HG03442 (cell line): ENCODE results near the gene PIK3C2G.
"Not testable (repeated sequence)": the region's sequence is repeated elsewhere in the genome, so short reads cannot be mapped to it uniquely, and the experiment has no call there.

Experiments used
- ATAC-seq: cut with Tn5 transposase; IDR thresholded peaks from one replicate; pipeline ENCODE4 v1.9.1; 2021; ENCODE audit warnings: mild to moderate bottlenecking, moderate library complexity; ENCODE audit not compliant: unreplicated experiment

The PIK3C2G gene, protein sequence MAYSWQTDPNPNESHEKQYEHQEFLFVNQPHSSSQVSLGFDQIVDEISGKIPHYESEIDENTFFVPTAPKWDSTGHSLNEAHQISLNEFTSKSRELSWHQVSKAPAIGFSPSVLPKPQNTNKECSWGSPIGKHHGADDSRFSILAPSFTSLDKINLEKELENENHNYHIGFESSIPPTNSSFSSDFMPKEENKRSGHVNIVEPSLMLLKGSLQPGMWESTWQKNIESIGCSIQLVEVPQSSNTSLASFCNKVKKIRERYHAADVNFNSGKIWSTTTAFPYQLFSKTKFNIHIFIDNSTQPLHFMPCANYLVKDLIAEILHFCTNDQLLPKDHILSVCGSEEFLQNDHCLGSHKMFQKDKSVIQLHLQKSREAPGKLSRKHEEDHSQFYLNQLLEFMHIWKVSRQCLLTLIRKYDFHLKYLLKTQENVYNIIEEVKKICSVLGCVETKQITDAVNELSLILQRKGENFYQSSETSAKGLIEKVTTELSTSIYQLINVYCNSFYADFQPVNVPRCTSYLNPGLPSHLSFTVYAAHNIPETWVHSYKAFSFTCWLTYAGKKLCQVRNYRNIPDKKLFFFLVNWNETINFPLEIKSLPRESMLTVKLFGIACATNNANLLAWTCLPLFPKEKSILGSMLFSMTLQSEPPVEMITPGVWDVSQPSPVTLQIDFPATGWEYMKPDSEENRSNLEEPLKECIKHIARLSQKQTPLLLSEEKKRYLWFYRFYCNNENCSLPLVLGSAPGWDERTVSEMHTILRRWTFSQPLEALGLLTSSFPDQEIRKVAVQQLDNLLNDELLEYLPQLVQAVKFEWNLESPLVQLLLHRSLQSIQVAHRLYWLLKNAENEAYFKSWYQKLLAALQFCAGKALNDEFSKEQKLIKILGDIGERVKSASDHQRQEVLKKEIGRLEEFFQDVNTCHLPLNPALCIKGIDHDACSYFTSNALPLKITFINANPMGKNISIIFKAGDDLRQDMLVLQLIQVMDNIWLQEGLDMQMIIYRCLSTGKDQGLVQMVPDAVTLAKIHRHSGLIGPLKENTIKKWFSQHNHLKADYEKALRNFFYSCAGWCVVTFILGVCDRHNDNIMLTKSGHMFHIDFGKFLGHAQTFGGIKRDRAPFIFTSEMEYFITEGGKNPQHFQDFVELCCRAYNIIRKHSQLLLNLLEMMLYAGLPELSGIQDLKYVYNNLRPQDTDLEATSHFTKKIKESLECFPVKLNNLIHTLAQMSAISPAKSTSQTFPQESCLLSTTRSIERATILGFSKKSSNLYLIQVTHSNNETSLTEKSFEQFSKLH (N-terminal part only)

DNA sequence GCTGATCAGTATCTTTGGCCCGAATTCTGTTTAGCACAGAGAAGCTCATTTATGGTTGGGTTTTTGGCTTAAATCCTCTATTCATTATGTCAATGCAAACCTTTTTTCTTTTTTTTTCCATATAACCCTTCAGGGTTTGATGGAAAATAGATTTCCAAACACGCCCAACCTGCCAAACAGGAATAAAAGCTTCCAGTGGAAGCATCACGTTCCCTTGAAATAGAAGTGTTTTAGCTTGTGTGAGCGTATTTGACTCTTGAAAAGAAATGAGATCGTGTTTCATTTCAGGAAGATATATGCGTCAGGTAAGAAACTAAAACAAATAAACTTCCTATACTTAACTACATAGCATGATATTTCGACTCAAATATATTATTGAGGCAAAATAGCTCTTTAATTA is at the start of gene PIK3C2G:
TSS of gene PIK3C2G (plus strand) at position 246 of the 400 bp plus-strand sequence. CDS start 20,564 bp downstream, outside the sequence.
- no peak for ATAC-seq

DNA sequence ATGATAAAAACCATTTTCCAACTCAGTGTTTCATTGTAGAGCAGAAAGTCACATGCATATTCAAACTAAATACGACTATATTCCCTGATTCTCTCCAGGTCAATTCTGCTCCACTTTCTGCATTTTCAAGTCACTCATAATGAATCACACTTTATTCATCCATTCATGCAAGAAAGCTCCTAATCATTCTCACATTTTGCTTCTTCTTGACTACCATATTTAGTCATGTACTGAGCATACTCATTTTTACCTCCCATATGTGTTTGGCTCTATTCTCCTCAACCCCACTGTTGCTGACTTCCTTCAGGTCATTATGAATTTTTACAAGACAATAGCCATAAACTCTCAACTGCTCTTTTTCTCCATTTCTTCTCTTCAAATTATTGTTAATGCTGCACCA is 43.4 kb upstream of the PIK3C2G start:
- ATAC-seq: no peak

DNA sequence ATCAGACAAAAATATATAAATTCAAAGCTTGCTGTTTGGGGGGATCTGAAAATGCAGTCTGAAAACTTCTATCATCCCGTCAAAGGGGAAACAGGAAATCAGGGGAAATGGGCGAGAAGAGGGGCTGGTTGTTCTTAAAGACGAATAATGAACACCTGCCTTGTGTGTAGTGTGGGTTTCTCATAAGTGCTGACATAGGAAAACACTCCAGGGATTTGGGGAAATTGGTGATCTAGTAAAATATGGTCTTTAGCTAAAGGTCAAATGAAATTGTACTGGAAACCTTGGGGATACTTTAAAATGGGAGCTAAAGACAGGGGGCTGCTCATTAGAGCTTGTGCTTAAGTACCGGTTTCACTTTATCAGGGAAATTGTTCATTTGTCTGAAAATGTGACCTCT is 39.6 kb upstream of the PIK3C2G start:
- ATAC-seq: no peak

DNA sequence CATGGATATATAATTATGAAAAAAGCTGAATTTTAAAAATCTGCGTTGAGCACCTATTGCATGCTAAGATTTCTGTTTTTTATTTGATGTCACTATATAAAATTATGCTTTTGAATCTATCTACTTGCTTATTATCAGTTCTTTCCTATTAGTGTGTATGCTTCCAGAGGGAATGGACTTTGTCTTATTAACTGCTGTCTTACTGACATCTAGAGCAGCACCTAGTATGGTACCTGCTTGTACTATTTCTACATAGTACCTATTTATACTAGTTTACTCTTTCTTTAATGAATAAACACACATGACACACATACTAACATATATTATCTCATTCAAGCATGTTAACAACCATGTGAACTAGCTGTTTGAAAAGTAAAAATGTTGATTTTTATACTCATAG is 38.6 kb upstream of the PIK3C2G start:
- no peak for ATAC-seq

DNA sequence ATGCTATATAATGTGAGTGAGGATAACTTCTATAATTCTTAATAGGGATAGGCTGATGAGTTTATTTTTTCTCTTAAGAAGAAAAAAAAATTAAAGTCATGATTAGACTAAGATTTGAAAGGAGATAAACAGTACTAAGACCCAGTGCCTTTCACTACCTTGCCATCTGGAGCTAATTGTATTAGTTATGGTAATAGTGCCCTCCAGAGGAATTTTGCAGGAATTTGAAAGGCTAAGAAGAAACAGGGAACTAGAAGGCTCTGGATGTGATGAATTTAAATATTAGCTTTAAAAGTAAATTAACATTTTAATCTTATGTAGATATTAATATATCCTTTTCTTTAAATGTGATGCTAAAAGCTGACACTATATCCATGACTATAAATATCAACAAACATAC is 36.6 kb upstream of the PIK3C2G start:
- ATAC-seq: no peak

DNA sequence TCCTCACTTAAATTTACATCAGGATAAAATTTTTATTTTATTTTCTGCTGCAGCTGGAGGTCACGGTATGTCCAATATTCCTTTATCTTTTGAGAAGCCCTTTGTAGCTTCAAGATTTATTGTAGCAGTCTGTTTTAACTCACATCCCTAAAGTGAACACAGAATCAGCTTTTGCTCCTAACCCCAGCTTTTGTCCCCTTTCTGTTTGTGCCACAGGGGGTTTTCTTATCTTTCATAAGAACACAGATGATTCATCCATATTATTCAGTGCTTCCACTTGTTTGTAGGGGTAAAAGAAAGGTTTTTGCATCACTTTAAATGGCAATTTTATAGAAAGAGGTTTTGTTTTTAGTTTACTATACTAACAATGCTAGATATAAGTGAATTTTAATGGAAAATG is 21.8 kb upstream of the PIK3C2G start:
- ATAC-seq: no peak

DNA sequence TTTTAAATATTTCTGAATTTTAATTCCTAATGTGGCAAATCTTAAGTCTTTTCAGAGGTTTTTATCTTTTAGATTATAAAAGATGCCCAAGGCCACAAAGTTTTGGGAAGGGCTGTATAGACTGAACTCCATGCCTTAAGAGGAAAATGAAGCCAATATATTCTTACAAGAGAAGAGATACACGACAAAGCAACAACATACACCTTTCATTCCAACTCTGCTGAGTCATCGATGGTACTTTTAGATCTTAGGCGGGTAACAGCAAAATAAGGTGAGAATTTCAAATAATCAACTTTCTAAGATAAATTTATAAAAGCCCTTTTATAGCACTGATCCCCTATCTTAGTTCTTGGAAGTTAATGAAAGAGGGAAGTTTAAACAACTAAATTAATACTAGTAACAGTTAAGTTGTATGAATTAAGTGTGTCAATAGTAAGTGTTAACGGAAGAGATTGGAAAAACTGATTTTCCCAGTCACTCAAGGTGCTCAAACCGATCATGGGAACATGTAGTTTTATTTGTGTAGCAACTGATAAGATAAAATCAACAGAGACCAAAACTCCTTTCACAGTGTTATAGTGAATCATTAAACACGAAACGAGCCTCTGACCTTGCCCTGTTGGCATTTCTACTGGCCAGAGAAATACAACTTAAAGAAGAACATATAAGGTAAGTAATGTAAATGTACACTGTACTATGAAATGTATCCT is 18.8 kb upstream of the PIK3C2G start:
- ATAC-seq: no peak

DNA sequence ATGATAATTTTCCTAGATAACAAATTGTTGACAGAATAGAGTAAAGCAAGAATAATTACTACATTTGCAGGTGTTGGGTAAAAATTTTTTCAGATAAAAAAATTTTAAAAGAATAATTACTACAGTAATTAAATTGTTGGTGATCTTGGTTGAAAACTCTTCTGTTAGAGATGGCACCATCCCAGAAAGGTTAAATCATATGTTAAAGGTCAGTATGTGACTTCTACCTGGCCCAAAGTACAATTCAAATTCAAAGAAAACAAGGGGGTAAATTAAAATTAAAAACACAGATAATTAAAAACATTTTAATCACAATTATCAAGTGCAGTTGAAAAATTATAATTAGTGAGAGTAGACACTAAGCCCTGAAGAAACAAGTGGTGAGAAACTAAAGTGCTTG is 18.1 kb upstream of the PIK3C2G start:
- ATAC-seq: no peak

DNA sequence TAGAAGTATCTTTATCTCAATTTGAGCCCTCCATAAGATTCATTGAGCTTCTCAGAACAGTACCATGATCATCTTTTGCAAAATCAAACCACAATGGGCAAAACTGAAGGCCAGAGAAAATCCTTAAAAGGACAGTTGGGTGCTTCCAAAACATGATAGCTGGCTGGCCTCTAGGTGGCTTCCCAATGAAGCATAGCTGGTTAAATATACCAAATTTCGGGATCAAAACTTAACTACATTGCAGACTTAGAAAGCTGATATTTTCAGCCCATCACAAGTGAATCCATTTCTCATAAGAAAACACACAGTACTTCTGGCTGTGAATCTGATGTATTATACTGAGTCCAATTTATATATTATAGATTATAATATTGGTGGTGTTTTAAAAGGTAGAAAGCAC is 15.3 kb upstream of the PIK3C2G start:
- ATAC-seq: no peak

DNA sequence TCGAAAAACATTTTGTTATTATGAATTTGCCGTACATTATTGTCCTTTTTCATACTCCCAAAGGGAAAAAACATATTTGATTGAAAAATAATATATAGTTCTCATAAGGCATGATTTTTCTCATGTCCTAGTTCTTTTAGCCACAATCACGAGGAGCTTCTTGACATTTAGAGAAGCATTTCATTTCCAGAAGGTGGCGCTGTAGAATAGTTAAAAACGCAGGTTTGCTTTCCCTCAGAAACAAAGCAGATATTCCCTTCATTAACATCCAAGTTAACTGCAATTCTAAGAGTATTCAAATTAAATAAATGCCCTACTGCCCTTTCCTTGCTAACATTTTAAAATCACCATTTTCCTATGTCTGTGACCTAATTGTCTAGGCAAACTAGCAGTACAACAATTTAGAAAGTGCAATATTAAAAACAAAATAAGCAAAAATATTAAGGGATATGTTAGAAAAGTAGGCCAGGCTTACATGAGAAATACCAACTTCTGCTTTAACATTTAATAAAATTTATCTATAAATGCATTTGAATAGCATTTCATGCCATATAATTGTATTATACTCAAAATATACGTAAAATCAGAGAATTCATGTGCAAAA is 10.9 kb upstream of the PIK3C2G start:
- ATAC-seq: peak; percentile 52

DNA sequence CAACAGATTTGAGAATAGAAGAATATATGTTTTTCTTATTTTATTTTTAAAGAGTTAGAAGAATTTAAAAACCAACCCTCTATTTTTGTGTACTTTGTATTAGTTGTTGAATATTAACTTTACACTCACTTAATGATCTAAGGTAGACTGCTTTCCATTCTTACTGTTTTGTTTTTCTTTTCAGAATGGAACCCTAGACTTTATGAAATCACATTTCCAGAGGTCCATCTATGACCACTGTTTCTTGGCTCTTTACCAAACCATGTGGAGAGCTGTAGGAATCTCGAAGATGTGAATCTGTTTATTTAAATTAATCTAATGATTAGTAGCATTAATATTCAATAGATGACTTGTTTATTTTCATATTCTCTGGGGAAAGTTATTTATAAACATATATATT is 7.2 kb upstream of the PIK3C2G start:
- ATAC-seq: no peak

DNA sequence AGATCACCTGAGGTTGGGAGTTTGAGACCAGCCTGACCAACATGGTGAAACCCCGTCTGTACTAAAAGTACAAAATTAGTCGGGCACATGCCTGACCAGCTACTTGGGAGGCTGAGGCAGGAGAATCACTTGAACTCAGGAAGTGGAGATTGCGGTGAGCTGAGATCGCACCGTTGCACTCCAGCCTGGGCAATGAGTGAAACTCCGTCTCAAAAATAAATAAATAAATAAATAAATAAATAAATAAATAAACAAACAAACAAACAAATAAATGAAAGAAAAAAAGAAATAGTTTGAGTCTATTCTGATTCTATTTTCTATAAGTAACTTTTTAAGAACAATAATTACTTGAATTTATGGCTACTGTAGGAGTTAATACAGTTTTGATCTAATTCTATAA is 6.3 kb upstream of the PIK3C2G start:
- not testable (repeated sequence) for ATAC-seq

DNA sequence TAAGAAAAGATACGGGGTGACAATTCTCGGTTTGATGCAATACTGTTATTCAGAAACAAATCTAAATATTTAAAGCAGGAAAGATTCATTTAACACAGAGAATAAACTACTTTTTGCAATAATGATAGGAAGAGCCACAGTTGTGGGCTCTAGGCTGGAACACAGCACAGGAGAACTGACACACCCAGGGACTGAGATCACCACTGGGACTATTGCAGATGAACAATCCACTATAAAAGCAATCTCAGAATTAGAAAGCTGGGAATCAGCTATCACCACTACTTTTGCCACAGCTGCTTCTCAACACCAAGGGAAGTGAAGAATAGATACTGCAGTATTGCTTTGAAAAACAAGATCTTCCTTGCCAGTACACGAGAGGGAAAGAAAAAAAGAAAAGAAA is 4.1 kb upstream of the PIK3C2G start:
- no peak for ATAC-seq

DNA sequence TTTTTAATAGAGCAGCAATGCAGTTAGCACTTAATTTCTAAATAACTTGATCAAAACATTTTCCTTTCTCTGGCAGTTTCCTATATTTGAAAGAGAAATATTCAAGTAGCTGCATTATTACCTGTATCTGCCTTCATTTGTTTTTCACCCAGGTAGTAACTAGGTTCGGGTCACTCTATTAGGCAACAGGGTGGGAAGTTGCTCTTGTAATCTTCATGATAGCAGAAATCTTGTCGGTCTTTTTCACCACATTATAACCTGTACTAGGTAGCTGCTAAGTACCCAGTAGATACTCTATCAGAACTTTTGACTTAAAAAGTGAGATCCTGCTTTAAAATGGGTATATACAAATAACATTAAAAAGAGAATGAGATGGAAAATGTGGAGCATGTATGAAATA is 2.4 kb upstream of the PIK3C2G start:
- ATAC-seq: no peak

DNA sequence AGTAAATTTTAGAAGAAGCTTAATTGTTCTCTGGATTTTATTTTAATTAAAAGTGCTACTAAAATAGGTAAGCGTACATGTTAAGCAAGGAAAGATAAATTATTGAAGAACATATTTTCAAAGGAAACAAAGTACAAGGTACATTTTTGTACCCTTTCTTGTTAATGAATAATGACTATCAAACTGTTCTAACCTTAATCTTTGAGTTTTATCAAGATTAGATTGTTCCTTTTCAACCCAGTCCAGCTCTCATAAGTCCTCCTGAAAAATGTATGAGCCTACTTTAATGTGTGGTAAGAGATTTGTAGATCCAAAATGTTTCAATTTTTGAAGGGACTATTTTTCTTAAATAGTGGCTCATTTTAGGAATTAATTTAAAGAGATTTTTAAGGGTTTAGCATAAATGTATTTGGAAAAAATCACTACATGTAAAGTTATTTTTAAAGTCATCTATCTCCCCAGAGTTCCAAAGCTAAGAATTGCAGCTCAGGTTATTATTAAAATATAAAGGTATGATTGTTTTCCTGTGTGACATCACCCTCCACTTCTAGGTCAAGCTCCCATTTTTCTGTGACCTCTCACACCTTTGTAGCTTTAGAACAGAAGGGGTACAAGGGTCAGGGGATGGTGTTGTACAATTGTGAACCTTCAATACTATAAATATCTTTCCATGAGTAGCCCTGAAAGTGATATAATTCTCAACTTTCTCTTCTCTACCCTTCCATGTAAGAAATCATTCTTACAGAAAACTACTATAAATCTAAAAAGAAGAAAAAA is 1.2 kb upstream of the PIK3C2G start:
- no peak for ATAC-seq

DNA sequence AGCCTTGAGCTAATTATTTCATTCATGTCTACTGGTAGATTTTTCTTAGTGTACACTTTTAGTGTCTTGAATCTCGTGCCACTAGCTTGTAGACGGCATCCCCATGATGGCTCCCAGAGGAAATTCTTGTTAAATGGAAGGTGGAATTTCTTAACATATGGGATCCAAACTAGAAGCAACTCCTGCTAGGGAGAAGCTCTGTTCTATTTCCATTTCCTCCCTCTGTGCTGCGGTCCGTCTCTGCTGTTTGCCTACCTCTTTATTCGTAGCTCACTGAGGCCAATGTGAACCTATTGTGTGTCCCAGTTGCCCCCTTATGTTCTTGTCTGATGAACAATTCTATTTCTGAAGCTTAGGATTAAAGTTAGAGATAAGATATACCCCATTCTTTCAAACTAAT is 588 bp downstream of the PIK3C2G start:
- no peak for ATAC-seq

DNA sequence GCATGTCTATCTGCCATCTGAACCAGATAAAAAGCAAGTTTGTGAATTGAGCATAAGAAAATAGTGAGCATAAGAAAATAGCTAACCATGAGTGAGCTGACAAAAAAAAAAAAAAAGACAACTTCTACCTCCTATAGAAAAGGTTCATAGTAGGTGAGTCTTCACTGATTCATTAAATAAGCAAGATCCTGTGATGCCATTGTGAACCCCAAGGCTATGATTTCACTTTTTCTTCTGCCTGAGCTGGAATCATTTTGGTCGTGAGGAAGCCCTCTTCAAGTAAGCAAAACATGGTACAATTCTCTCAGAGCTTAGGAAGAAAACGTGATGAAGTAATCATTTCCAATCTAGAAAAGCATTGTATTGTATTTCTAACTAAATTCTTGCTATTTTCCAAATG is 1.2 kb downstream of the PIK3C2G start:
- ATAC-seq: no peak

DNA sequence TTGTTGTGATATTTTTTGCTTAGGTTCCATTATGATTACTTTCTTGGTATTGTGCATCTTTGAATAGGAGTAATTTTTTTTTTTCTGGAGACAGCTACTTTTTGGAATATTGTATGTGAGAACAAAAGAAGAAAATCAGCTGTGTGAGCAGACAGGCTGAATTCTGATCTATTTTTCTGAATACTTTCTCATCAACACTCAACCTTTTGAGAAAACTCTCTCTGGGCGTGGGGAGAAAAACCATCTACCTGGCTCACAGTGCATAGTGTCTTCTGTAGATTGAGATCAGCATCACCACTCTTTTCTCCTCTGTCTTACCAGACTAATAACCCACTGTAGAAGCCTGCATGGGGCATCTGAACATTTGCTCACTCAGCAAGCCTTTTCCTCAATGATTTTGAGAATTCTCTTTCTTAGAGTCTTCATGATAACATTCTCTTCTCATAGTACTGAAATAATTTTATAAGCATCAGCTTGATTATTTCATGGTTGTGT is 3.3 kb downstream of the PIK3C2G start:
- ATAC-seq: no peak

DNA sequence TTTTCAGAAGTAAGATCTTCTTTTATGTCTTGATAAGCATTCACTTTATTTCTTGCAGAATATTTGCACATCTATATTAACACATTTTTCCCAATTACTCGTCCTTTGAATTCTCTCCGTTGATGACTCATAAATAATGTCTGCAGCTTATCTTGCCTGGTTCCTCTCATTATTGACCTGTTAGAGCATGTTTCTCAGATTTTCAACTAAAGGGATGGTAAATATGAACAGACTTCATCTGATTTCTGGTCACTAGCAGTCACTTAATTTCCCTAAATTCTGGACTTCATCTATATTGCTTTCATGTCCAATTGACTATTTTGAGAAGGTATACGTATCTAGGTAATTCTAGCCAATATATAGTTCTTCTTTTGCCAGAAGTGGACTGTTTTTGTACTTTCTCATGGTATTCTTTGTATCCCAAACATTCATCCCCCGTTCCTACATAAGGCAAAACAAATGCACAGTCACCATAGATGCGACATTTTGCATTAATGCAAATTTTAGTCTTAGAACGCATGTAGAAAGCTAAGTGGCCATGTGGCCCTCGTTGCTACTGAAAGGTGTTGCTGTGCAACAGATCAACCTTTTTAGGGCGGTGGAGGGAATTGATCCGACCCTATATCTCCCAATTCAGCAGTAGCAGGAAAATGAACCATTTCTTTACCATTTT is 6.2 kb downstream of the PIK3C2G start:
- no peak for ATAC-seq
